Measurements from ENCODE around the gene CAMKMT.

CAMKMT gene

GRCh38 chr2:44716131-44716530, 354.4 kb downstream of the CAMKMT start:
- no peak overlapping the region for H3K4me3 ChIP-seq (ENCODE audit: low read depth, low read length)
- in situ Hi-C loops (cut with HindIII; ENCODE audit: low sequenced_read_pairs) = no loop called here
- DNase-seq (ENCODE audit: low read depth, low spot score) = no peak
- no peak for TF ChIP-seq CTCF (IDR thresholded peaks at IDR 0.05; ENCODE audit: low read depth, low read length)

- no peak for DNase-seq (ENCODE audit: low read depth, low spot score)
- H3K4me3 ChIP-seq (ENCODE audit: low read depth, low read length) = no peak overlapping the region
- in situ Hi-C loops (cut with HindIII; ENCODE audit: low sequenced_read_pairs) = no loop called here
- TF ChIP-seq CTCF (IDR thresholded peaks at IDR 0.05; ENCODE audit: low read depth, low read length) = no peak
These were observed 356.7 kb downstream of the CAMKMT start for GRCh38 chr2:44718431-44718830.

- in situ Hi-C loops (cut with HindIII; ENCODE audit: low sequenced_read_pairs) = no loop called here
- H3K4me3 ChIP-seq (ENCODE audit: low read depth, low read length) = no peak overlapping the region
- TF ChIP-seq CTCF (IDR thresholded peaks at IDR 0.05; ENCODE audit: low read depth, low read length) = no peak
- no peak for DNase-seq (ENCODE audit: low read depth, low spot score)
These were observed 357.8 kb downstream of the CAMKMT start for GRCh38 chr2:44719562-44719961.

GRCh38 chr2:44722026-44722625, 360.4 kb downstream of the CAMKMT start:
- no peak for TF ChIP-seq CTCF (IDR thresholded peaks at IDR 0.05; ENCODE audit: low read depth, low read length)
- no peak overlapping the region for H3K4me3 ChIP-seq (ENCODE audit: low read depth, low read length)
- DNase-seq (ENCODE audit: low read depth, low spot score) = no peak
- in situ Hi-C loops (cut with HindIII; ENCODE audit: low sequenced_read_pairs) = no loop called here

- in situ Hi-C loops (cut with HindIII; ENCODE audit: low sequenced_read_pairs) = no loop called here
- no peak for DNase-seq (ENCODE audit: low read depth, low spot score)
- no peak overlapping the region for H3K4me3 ChIP-seq (ENCODE audit: low read depth, low read length)
- TF ChIP-seq CTCF (IDR thresholded peaks at IDR 0.05; ENCODE audit: low read depth, low read length) = no peak
These were observed 362.2 kb downstream of the CAMKMT start for GRCh38 chr2:44723921-44724320.

GRCh38 chr2:44730593-44730992, 368.8 kb downstream of the CAMKMT start:
- in situ Hi-C loops (cut with HindIII; ENCODE audit: low sequenced_read_pairs) = no loop called here
- DNase-seq (ENCODE audit: low read depth, low spot score) = no peak
- no peak overlapping the region for H3K4me3 ChIP-seq (ENCODE audit: low read depth, low read length)
- no peak for TF ChIP-seq CTCF (IDR thresholded peaks at IDR 0.05; ENCODE audit: low read depth, low read length)

GRCh38 chr2:44731505-44731904, 369.8 kb downstream of the CAMKMT start:
- H3K4me3 ChIP-seq (ENCODE audit: low read depth, low read length) = no peak overlapping the region
- in situ Hi-C loops (cut with HindIII; ENCODE audit: low sequenced_read_pairs) = no loop called here
- DNase-seq (ENCODE audit: low read depth, low spot score) = no peak
- TF ChIP-seq CTCF (IDR thresholded peaks at IDR 0.05; ENCODE audit: low read depth, low read length) = no peak

All from astrocyte of the spinal cord (primary cell).